Measurements from ENCODE around the gene TGFB1.

DNA sequence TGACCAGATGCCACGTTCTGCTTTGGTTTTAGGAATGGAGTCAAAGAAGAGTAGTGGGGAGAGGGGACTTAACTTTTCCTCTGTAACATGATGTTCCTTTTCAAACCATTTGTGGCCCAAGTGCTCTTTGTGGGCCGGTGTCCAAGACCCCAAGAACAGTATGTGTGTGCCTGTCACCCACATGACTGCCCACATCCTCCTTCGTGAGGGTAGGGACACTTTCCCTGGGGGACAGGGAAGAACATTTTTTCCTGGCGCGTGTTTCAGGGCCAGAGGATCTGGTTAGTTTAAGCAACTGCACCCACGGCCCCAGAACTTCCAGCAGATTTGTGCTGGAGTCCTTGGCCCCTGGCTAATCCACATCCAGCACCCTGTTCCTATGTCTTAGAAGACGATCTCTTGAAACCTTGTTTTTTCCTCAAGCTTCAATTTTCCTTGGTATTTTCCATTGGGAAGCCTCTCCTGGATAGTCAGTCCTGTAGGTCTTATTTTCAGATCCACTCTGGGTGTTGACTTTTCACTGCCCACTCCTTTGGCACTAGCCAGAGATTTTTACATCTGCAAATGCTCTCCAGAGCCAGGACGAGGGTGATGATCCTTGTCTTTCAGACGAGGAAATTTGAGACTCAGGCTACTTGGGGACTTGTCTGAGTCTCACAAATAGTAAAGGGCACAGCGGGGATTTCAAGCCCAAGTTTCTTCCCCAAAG lies 54.5 kb downstream of the TGFB1 start:
- TF ChIP-seq POLR2A (IDR thresholded peaks at IDR 0.05; ENCODE audit: low read length), result no peak
- no peak for TF ChIP-seq GATA1 (IDR thresholded peaks at IDR 0.05; ENCODE audit: low read depth, low read length)
